Adrenal gland (tissue), 5 donors: ENCODE data around the gene EML2.

Experiments used
- CTCF ChIP-seq, 6 experiments: fragments of 450-650 bp in 4 of 6; fragments of 200-600 bp in 2 of 6; sonication (generic) in 1 of 6; IDR thresholded peaks; 1 replicate in 5 of 6; 2 replicates in 1 of 6; pipeline versions ENCODE4 v1.5.1 to v1.8.0; 2016 to 2021; ENCODE audit warnings: antibody characterized with exemption in 6 of 6, mild to moderate bottlenecking in 2 of 6, moderate library complexity in 1 of 6
- POLR2A ChIP-seq, 2 donors: fragments of 450-650 bp; IDR thresholded peaks; one replicate each; pipeline ENCODE4 v1.6.1; 2017; ENCODE audit warnings: antibody characterized with exemption in 2 of 2, mild to moderate bottlenecking in 2 of 2, moderate library complexity in 1 of 2
- donor health status: DM: no; HTN: no; CAD: no.

- TF ChIP-seq POLR2A (IDR thresholded peaks at IDR 0.05) (no peak), CTCF (IDR thresholded peaks at IDR 0.05) (no peak)
Observed at GRCh38 chr19:45636275-45636674, 2.9 kb downstream of the EML2 start.
